Lower lobe of right lung (tissue), 2 donors: ENCODE results near the gene SIRPB1. TPM values are rescaled to one million over a fixed set of nuclear protein-coding genes. Genes with fewer than 3 reads are reported as not detected.

ENCODE experiments used
- ATAC-seq, 2 donors: fragments of 200-7000 bp; cut with Tn5 transposase; one replicate each; pipeline ENCODE4 v1.9.1; 2020 to 2022; ENCODE audit warnings: mild to moderate bottlenecking in 2 of 2, moderate library complexity in 2 of 2
- DNase-seq: peaks from one replicate; pipeline ENCODE4 v3.0.0-alpha.2; 2020
- H3K27ac ChIP-seq: fragments of 200-600 bp; one replicate; pipeline ENCODE4 v1.8.0; 2022
- H3K27me3 ChIP-seq: fragments of 200-600 bp; one replicate; pipeline ENCODE4 v1.8.0; 2022; ENCODE audit warnings: low read depth
- H3K36me3 ChIP-seq: fragments of 200-600 bp; one replicate; pipeline ENCODE4 v1.8.0; 2022; ENCODE audit warnings: mild to moderate bottlenecking
- H3K4me1 ChIP-seq: fragments of 200-600 bp; one replicate; pipeline ENCODE4 v1.8.0; 2022
- H3K4me3 ChIP-seq: fragments of 200-600 bp; one replicate; pipeline ENCODE4 v1.8.0; 2022; ENCODE audit warnings: mild to moderate bottlenecking
- H3K9me3 ChIP-seq: fragments of 200-600 bp; one replicate; pipeline ENCODE4 v1.8.0; 2022
- CTCF ChIP-seq: fragments of 200-600 bp; IDR thresholded peaks from one replicate; pipeline ENCODE4 v1.8.0; 2022; ENCODE audit warnings: antibody characterized with exemption, mild to moderate bottlenecking
- intact Hi-C: fragments of 100-400 bp; cut with DNase I; formaldehyde crosslinking; loops from one replicate; pipeline ENCODE4 v1.11.0; 2022
- long read RNA-seq: library from polyadenylated mRNA; unstranded; transcript quantifications from one replicate; pipeline ENCODE4 v2.0.0, GENCODE V29; 2021
- total RNA-seq: library from RNA; stranded (reverse); fragmentation: NEBNext Ultra II Directional; extraction: Animal tissue kit (Norgen Biotek cat#: 25700); gene quantifications from one replicate; pipeline ENCODE4 v1.2.1, GENCODE V29; 2021
- donor health status: DM: no; HTN: yes; CAD: no; lungs with severe emphysema.

SIRPB1 gene
- total RNA-seq: 35.8 TPM
- long read RNA-seq, partial matches to known transcripts: 4 of 23 reads
- long read RNA-seq, other reads (novel, unspliced or antisense): 19 of 23 reads

- DNase-seq: peak; percentile 55
- H3K36me3 ChIP-seq: no peaks in the 10 kb centered on the region
- peaks cover 24% of the 10 kb centered on the region for H3K4me1 ChIP-seq
- peak within 1 kb of the TSS; percentile 38 for H3K4me3 ChIP-seq
- H3K9me3 ChIP-seq: no peaks in the 10 kb centered on the region
- peak; percentile 80 for ATAC-seq
- TF ChIP-seq CTCF: no peak
- intact Hi-C loops: no loop called here
- peak within 1 kb of the TSS; percentile 64 for H3K27ac ChIP-seq
- H3K27me3 ChIP-seq: no peaks in the 10 kb centered on the region
Measured at GRCh38 chr20:1619861-1620444, at the start of gene SIRPB1. SIRPB1 (minus strand) TSS chr20:1620009; CDS start chr20:1619944, 65 bp downstream.

DNA sequence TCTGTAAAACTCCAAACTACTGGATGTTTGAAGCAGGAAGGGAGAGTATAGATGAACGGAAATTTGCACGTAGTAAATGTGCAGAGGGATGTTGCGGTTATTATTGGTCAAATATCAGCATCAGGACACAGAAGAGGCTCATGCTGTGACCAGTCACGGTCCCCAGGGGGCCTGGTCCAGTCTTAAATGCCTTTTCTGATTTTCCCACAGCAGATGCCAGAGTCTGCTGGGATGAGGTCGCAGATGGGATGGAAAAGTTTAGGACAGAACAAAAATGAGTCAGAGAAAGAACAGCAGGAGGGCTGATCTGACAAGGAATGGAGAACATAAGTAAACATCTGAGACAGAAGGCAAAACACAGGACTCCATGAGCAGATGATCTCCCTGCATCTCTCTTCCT, 49.5 kb upstream of the SIRPB1 start:
- no peak for TF ChIP-seq CTCF
- no peak overlapping the region for H3K4me3 ChIP-seq
- H3K9me3 ChIP-seq: no peaks in the 10 kb centered on the region
- no peaks in the 10 kb centered on the region for H3K36me3 ChIP-seq
- intact Hi-C loops: no loop called here
- no peaks in the 10 kb centered on the region for H3K4me1 ChIP-seq
- H3K27ac ChIP-seq: no peak overlapping the region
- no peaks in the 10 kb centered on the region for H3K27me3 ChIP-seq
- ATAC-seq: no peak
- DNase-seq: no peak

- no peaks in the 10 kb centered on the region for H3K27me3 ChIP-seq
- H3K4me1 ChIP-seq: no peaks in the 10 kb centered on the region
- ATAC-seq (no peak), DNase-seq (no peak)
- H3K27ac ChIP-seq: no peak overlapping the region
- H3K36me3 ChIP-seq: no peaks in the 10 kb centered on the region
- H3K4me3 ChIP-seq: no peak overlapping the region
- intact Hi-C loops: no loop called here
- no peak for TF ChIP-seq CTCF
- no peaks in the 10 kb centered on the region for H3K9me3 ChIP-seq
Measured at GRCh38 chr20:1667502-1668085, 47.8 kb upstream of the SIRPB1 start.

GRCh38 chr20:1666802-1667201, 47.0 kb upstream of the SIRPB1 start:
- no peak overlapping the region for H3K4me3 ChIP-seq
- H3K27me3 ChIP-seq: no peaks in the 10 kb centered on the region
- DNase-seq (no peak), ATAC-seq (no peak)
- no peak for TF ChIP-seq CTCF
- no peaks in the 10 kb centered on the region for H3K9me3 ChIP-seq
- H3K27ac ChIP-seq: no peak overlapping the region
- intact Hi-C loops: no loop called here
- no peaks in the 10 kb centered on the region for H3K36me3 ChIP-seq
- no peaks in the 10 kb centered on the region for H3K4me1 ChIP-seq

GRCh38 chr20:1665345-1665744, 45.5 kb upstream of the SIRPB1 start:
- H3K4me3 ChIP-seq: no peak overlapping the region
- ATAC-seq: no peak
- H3K27me3 ChIP-seq: no peaks in the 10 kb centered on the region
- intact Hi-C loops: no loop called here
- H3K27ac ChIP-seq: no peak overlapping the region
- TF ChIP-seq CTCF: no peak
- no peaks in the 10 kb centered on the region for H3K9me3 ChIP-seq
- DNase-seq: no peak
- no peaks in the 10 kb centered on the region for H3K4me1 ChIP-seq
- H3K36me3 ChIP-seq: no peaks in the 10 kb centered on the region
